ENCODE results near the gene FAM193B.

DNA sequence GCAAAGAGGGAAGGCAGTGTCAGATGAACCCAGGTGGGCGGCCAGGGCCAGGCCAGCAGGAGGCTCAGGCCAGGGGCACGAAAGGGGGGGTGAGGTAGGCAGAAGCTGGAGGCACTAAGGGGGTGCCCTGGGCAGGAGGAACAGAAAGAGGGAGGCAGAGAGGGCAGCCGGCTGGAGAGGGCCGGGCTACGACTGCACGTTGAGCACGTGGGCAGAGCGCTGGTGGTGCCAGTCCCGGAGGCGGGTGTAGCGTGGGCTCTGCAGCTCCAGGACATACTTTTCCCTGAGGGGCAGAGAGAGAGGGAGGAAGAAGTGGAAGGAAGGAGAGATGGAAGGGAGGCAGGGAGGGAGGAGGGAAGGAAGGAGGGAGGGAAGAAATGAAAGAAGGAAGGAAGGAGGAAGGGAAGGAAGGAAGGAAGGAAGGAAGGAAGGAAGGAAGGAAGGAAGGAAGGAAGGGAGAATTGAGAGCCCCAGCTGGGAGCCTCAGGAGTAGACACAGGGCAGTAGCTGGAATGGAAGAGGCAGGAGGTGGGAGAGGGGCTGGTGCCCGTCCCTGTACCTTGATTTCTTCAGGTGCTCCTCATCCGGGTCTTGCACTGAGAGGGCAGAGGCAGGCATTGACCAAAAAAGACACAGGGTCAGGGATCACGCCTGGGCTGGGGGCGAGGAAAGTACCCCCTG lies 63.9 kb downstream of the FAM193B start:
- TF ChIP-seq GATA3 (IDR thresholded peaks at IDR 0.05; ENCODE audit: low read depth, low read length) (no peak), GATA2 (IDR thresholded peaks at IDR 0.05; ENCODE audit: low read depth, low read length) (no peak)
